PC-9 (cell line): ENCODE measurements around the gene NRSN2. TPM values are rescaled to one million over a fixed set of nuclear protein-coding genes. Genes with fewer than 3 reads are reported as not detected.

Source experiments
- BruUV-seq: library from RNA; stranded (reverse); fragments of 400-500 nt; replicated peaks from 2 replicates; lab custom pipeline; 2021; lab: Mats Ljungman, UMichigan
- CTCF ChIA-PET: fragments of 300-600 bp; sonication (Branson Sonifier 250); formaldehyde crosslinking; loops from one replicate; lab custom pipeline; 2022; ENCODE audit warnings: antibody characterized with exemption; lab: Charles Lee
- POLR2A ChIA-PET: fragments of 300-600 bp; sonication (Branson Sonifier 250); formaldehyde crosslinking; loops from one replicate; lab custom pipeline; 2022; ENCODE audit warnings: antibody characterized with exemption; ENCODE audit not compliant: unreplicated experiment; lab: Charles Lee
- DNase-seq, 2 experiments: peaks; one replicate each; pipeline versions ENCODE4 v3.0.0 to v3.0.0-alpha.2; 2015 to 2022; ENCODE audit warnings: mixed read lengths in 1 of 2
- H2AFZ ChIP-seq: fragments of 200-600 bp; sonication (generic); 2 replicates; pipeline ENCODE4 v1.8.1; 2017; ENCODE audit warnings: antibody characterized with exemption
- H3F3A ChIP-seq: fragments of 200-600 bp; sonication (generic); 2 replicates; pipeline ENCODE4 v1.8.1; 2017; ENCODE audit warnings: antibody characterized with exemption, mild to moderate bottlenecking, low read depth; ENCODE audit not compliant: insufficient read depth
- H3K27ac ChIP-seq: fragments of 200-600 bp; sonication (generic); 2 replicates; pipeline ENCODE4 v1.6.1; 2016; ENCODE audit warnings: mixed run types
- H3K27me3 ChIP-seq: fragments of 200-600 bp; sonication (generic); 2 replicates; pipeline ENCODE4 v1.6.1; 2016; ENCODE audit warnings: low read depth, mixed run types; ENCODE audit not compliant: insufficient read depth
- H3K36me3 ChIP-seq: fragments of 200-600 bp; sonication (generic); 2 replicates; pipeline ENCODE4 v1.6.1; 2016; ENCODE audit warnings: low read depth, mixed run types
- H3K4me1 ChIP-seq: fragments of 200-600 bp; sonication (generic); replicated peaks from 2 replicates; pipeline ENCODE4 v1.6.1; 2016; ENCODE audit warnings: mixed run types; ENCODE audit not compliant: insufficient read depth
- H3K4me2 ChIP-seq: fragments of 200-600 bp; sonication (generic); 2 replicates; pipeline ENCODE4 v1.6.1; 2017; ENCODE audit warnings: mixed run types
- H3K4me3 ChIP-seq: fragments of 200-600 bp; sonication (generic); 2 replicates; pipeline ENCODE4 v1.6.1; 2016; ENCODE audit warnings: mixed run types
- H3K79me2 ChIP-seq: fragments of 200-600 bp; sonication (generic); 2 replicates; pipeline ENCODE4 v1.6.1; 2017; ENCODE audit warnings: low read depth, mixed run types
- H3K9me2 ChIP-seq: fragments of 200-600 bp; sonication (generic); 2 replicates; pipeline ENCODE4 v1.8.1; 2017; ENCODE audit warnings: mild to moderate bottlenecking; ENCODE audit not compliant: insufficient read depth
- H3K9me3 ChIP-seq: fragments of 200-600 bp; sonication (generic); 2 replicates; pipeline ENCODE4 v1.8.1; 2016; ENCODE audit warnings: low read depth; ENCODE audit not compliant: insufficient read depth
- H4K20me1 ChIP-seq: fragments of 200-600 bp; sonication (generic); 2 replicates; pipeline ENCODE4 v1.8.1; 2017; ENCODE audit not compliant: insufficient read depth
- CTCF ChIP-seq: fragments of 200-600 bp; sonication (generic); conservative IDR thresholded peaks from 2 replicates; pipeline ENCODE4 v1.6.1; 2017; ENCODE audit warnings: mixed run types, antibody characterized with exemption, mild to moderate bottlenecking, moderate library complexity
- EZH2 ChIP-seq: fragments of 200-600 bp; sonication (generic); IDR thresholded peaks from 2 replicates; pipeline ENCODE4 v1.8.0; 2017; ENCODE audit warnings: antibody characterized with exemption, low read depth
- intact Hi-C: fragments of 100-400 bp; cut with micrococcal nuclease; formaldehyde crosslinking; loops from one replicate; pipeline ENCODE4 v1.10.0; 2022; ENCODE audit not compliant: unreplicated experiment
- total RNA-seq: library from RNA; stranded (reverse); gene quantifications from 2 replicates; pipeline ENCODE4 v1.2.3, GENCODE V29; 2021

Gene NRSN2
- total RNA-seq, 1 experiment from 2014 or later: 15.0 TPM

DNA sequence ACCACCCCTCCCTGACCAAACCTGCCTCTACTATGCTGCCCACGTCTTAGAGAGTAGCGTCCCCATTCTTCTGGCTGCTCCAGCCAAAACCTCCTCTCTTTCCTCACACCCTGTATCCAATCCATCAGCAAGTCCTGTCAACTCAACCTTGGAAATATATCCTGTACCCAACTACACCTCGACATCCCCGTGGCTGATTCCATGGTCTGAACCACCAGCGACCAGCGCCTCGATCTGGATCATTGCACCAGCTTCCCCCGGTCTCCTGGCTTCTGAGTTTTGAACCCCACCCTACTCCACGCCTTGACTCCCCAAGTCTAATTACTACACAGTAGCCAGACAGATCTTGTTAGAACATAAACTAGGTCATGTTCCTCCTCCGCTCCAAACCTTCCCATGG is 9.8 kb downstream of the NRSN2 start:
- intact Hi-C loops: no loop called here

GRCh38 chr20:358891-359555 is 12.1 kb downstream of the NRSN2 start:
- Histone ChIP-seq H2AFZ (no peak overlapping the region), H3K4me1 (peaks cover 30% of the 10 kb centered on the region), H3K27ac (no peak overlapping the region), H3K79me2 (peaks cover 6% of the 10 kb centered on the region; the same call in 1 of the 2 replicates), H3K9me3 (no peaks in the 10 kb centered on the region), H4K20me1 (no peaks in the 10 kb centered on the region), H3K27me3 (no peaks in the 10 kb centered on the region), H3F3A (peaks cover 21% of the 10 kb centered on the region), H3K4me2 (no peak overlapping the region), H3K36me3 (no peaks in the 10 kb centered on the region), H3K4me3 (no peak overlapping the region), H3K9me2 (no peaks in the 10 kb centered on the region)
- DNase-seq: no peak
- no TSS peak for BruUV-seq
- intact Hi-C loops: no loop called here
- TF ChIP-seq EZH2 (no peak), CTCF (no peak)
- POLR2A ChIA-PET: interaction anchor here (0.5 kb wide), 1 partner anchor 184 kb away, joined by 11 read pairs; the partner anchor contains the start of gene CSNK2A1
- CTCF ChIA-PET: no interaction called here

More for the DNA sequence above, 9.8 kb downstream of the NRSN2 start:
- Histone ChIP-seq H3K9me2 (no peaks in the 10 kb centered on the region), H4K20me1 (no peaks in the 10 kb centered on the region), H3F3A (peaks cover 16% of the 10 kb centered on the region; the same call in 1 of the 2 replicates), H2AFZ (no peak overlapping the region), H3K36me3 (no peaks in the 10 kb centered on the region), H3K27ac (no peak overlapping the region), H3K4me2 (no peak overlapping the region), H3K79me2 (no peaks in the 10 kb centered on the region), H3K9me3 (no peaks in the 10 kb centered on the region), H3K4me3 (no peak overlapping the region), H3K4me1 (peaks cover 10% of the 10 kb centered on the region), H3K27me3 (no peaks in the 10 kb centered on the region)
- TF ChIP-seq EZH2: no peak
- no peak for TF ChIP-seq CTCF
- no peak for DNase-seq
- CTCF ChIA-PET: interaction anchor here (0.7 kb wide), 1 partner anchor 72 kb away, joined by 3 read pairs; no protein-coding TSS in a partner anchor
- BruUV-seq: no TSS peak
- POLR2A ChIA-PET: interaction anchor here (0.6 kb wide), 1 partner anchor 44 kb away, joined by 7 read pairs; no protein-coding TSS in a partner anchor

- Histone ChIP-seq H4K20me1 (no peaks in the 10 kb centered on the region), H3K4me3 (no peak overlapping the region), H3K4me2 (no peak overlapping the region), H3F3A (peaks cover 42% of the 10 kb centered on the region), H3K36me3 (no peaks in the 10 kb centered on the region), H3K27ac (0 out of 2 replicates have a peak overlapping the region, but pooled peaks have one; percentile 31), H3K9me3 (no peaks in the 10 kb centered on the region), H3K9me2 (no peaks in the 10 kb centered on the region), H3K79me2 (peaks cover 10% of the 10 kb centered on the region; the same call in 1 of the 2 replicates), H3K4me1 (peaks cover 55% of the 10 kb centered on the region), H3K27me3 (no peaks in the 10 kb centered on the region), H2AFZ (no peak overlapping the region)
- TF ChIP-seq CTCF (no peak), EZH2 (no peak)
- ChIA-PET POLR2A (no interaction called here), CTCF (interaction anchor here (0.6 to 1.6 kb wide), 5 partner anchors 14 to 407 kb away, joined by 3 to 18 read pairs (median 4); partner anchors contain the start of genes NRSN2 and SLC52A3)
- no peak for DNase-seq
- intact Hi-C loops: no loop called here
- no TSS peak for BruUV-seq
Measured at GRCh38 chr20:361561-361960, 14.7 kb downstream of the NRSN2 start.
